Stimulated activated naive CD8-positive, alpha-beta T cell treated with anti-CD3 and anti-CD28 coated beads, Interleukin-15, Interleukin-2, amounts not matched to agents 100 U/mL and 50 U/mL, for 24 hours (primary cell): ENCODE data around the gene OR52N5.
A peak's percentile ranks its signal among the peaks of the same experiment; 100 is the strongest.

Source experiments
- ATAC-seq: fragments of 150-1000 bp; cut with Tn5 transposase; one replicate; pipeline ENCODE4 v1.10.0; 2021
- DNase-seq: peaks from one replicate; pipeline ENCODE4 v3.0.0; 2021

OR52N5 gene

DNA sequence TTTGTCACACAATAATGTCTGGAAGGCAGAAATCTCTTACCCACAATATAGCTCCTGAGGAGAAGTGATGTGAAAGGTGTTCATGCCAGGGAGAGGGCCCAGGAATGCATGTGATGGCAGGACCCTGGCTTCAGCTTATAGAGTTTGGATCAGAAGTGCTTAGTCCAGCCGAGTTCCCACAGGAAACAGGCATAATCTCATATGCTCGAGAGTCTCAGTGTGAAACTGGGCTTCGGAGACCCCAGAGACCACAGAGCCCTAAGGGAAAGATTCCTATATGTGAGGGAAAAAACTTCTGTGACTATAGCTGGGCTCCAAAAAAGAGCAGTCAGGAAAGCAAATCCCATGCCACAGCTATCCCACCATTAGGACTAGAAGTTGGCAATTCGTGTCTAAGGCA is at the start of gene OR52N5:
TSS of gene OR52N5 (minus strand) at position 101 of the 400 bp plus-strand sequence. CDS start 4,721 bp downstream, outside the sequence.
- DNase-seq, result no peak
- no peak for ATAC-seq

DNA sequence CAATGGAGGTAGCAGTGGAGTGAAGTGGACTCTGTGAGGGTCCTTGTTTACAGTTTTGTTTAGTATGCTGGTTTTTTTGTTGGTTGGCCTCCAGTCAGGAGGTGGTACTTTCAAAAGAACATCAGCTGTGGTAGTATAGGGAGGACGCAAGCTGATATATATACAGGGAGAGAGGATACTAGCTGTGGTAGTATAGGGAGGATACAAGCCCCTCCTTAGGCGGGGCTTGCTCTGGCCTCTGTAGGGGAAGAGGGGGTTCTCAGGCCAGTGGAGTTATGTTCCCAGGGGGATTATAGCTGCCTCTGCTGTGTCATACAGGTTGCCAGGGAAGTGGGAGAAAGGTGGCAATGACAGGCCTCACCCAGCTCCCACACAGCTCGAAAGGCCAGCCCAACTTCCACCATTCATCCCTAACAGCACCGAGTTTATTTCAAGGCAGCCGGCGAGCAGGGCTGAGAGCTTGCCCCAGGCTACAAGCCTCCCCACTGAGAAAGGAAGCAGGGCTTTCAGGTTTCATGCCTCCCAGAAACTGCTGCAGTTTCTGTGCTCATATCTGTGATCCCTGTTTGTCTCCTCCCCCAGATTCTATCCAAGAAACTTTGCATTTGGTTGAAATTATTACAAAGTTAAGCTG is 48.2 kb upstream of the OR52N5 start:
- DNase-seq (no peak), ATAC-seq (no peak)

DNA sequence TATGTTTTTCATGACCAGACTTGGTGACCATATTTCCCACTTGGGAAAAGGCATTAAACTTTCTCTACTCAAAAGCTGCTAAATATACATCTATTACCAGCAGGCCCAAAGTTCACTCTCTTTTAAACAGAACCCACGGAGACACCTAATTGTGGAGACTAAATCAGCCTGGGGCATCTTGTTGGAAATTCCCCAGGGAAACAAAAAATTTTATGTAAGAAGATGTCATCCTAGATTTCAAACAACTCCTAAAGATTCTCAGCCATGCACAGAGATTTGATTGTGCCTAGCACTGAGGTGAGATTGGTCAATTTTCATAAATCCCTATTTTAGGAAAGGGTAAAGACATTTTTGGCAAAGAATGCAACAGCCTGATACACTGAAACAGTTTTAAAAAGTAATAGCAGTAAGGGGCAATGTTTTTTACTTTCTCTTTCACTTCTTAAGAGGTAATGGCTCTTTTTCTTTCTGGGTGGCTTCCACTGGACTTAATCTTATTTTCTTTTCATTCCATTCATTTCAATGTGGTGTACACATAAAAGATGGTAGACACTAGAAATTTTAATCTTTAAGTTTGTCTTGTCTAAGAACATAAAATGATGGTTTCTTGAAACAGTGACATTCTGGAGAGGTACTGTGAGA is 35.2 kb upstream of the OR52N5 start:
- DNase-seq (no peak), ATAC-seq (no peak)

DNA sequence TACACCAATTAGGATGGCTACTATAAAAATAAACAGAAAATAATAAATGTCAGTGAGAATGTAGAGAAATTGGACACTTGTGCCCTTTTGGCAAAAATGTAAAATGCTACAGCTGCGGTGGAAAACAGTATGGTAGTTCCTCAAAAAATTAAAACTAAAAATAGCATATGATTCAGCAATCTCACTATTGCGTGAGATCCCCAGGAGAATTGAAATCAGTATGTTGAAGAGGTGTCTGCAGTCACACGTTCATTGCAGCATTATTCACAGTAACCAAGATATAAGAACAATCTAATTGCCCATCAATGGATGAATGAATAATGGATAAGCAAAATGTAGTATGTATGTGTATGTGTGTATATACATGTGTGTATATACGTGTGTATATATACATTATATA is 32.4 kb upstream of the OR52N5 start:
- DNase-seq, result no peak
- no peak for ATAC-seq

DNA sequence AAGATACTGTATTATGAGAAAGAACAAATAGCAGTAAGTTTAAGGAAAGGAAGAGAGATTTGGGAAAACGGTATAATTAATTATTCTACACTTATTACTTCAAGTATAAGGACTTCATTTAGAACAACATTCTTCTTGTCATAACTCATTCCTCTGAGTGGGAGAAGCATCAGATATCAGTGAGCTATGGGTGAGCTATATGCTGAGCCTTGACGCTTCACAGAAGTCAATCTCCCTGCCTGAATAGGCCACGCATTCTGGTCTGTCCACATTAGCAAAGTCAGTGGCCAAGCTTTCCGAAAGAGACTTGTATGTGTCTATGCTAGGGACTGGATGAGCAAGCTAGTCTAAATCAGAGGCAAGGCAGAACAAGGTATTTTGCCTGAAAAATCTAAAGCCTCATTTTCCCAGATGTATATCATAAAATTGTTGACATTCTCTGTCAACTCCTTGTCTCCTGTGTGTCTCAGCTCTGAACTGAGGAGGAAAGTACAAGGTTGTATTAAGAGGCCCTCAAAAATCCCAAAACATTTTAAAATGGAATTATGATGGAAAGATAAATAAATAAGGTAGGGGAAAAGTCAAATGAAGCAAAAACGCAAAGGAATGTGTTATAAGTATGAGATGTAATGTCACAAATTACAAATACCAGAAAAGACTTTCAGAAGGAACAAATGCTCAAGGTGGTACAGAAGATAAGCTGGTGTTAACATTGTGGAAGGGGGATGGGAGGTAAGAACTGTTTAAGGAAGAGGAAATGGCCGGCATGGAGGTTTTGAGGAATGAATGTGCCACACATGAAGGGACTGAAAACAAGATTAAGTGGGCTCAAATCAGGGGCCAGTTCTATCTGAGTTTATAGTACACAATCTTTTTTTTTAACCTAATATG is 27.0 kb upstream of the OR52N5 start:
- no peak for ATAC-seq

DNA sequence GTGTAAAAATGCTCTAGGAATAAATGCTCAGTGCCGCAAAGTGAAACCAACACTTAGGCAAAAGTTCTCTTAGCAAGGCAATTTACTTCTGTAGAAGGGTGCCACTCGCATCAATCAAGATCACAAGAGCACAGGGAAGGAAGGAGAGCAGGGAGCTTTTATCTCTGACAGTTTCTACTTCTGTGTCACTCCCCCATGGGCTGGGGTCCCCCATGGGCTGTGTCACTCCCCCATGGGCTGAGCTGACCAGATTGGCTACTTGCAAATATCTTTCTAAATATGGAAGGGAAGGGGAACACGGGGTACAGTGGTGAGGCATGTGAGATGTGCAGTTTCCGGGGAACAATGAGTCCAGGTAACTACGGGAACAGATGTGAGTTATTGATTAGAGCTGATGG is 26.0 kb upstream of the OR52N5 start:
- ATAC-seq, result peak; percentile 14
- no peak for DNase-seq

More for the DNA sequence above, 27.0 kb upstream of the OR52N5 start:
- no peak for DNase-seq

DNA sequence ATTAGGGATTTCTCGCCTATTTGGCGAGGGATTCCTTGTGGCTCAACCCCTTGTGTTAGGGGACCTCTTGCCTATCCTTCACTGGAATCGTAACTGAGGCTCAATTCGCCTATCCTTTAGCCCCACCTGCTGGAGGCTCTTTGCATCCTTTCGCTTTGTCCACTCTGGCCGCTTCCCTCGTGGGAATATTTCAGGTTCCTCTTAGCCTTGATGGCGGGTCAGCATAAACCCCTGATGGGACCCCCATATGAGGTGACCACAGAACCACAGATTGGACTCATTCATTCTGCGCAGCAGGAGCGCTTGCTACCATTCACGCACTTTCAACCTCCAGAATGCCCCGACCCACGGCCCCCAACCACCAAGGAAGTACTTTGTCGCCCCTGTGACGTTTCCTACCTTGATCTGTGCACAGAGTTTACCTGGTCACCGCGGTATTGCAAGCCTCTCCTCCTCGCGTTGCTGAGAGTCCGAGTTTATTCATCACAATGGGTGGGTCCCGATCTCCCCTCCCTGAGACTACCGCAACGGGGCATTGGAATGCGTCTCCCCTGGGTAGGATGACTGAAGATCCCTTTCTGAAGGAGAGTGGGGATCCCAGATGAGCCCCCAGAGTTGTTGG is 25.5 kb upstream of the OR52N5 start, which contains the start of gene OR52N2:
TSS of gene OR52N2 (plus strand) at position 425 of the 622 bp plus-strand sequence. CDS start 11,412 bp downstream, outside the sequence.
- DNase-seq (peak; percentile 73), ATAC-seq (peak; percentile 91)

- no peak for ATAC-seq
- DNase-seq, result no peak
These were observed 24.4 kb upstream of the OR52N5 start for GRCh38 chr11:5807580-5807979.

DNA sequence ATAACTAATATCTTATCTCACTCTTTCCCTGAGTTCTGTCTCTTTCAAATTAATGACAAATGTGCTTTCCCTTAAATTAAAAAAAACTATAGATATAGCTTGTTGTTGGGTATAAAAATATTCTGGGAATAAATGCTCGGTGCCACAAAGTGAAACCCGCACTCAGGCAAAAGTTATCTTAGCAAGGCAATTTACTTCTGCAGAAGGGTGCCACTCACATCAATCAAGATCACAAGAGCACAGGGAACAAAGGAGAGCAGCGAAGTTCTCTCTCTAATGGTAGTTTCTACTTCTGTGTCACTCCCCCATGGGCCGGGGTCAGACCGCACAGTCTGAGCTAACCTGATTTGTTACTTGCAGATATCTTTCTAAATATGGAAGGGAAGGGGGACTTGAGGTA is 20.8 kb upstream of the OR52N5 start:
- ATAC-seq, result no peak
- no peak for DNase-seq

- ATAC-seq (no peak), DNase-seq (no peak)
These were observed 13.4 kb upstream of the OR52N5 start for GRCh38 chr11:5796541-5796940.

GRCh38 chr11:5791165-5791564 is 8.0 kb upstream of the OR52N5 start, which contains the start of gene OR52N1:
Gene OR52N1, minus strand, starts transcription at chr11:5791265. Its CDS starts 2,449 bp downstream, at chr11:5788816.
- ATAC-seq, result no peak

DNA sequence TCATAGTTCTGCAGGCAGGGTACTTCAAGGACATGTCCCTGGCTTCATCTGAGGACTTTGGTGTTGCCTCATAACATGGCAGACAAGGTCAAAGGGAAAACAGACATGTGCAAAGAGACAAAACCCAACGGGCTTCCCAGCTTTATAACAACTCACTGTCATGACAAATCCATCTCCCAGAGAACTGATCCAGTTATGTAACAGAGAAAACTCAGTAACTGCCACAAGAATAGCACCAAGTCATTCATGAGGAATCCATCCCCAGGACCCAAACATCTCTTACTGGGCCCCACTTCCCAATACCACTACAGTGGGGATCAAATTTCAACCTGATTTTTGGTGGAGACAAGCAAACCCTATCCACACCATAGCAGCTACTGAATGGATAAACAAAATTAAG is 16.1 kb downstream of the OR52N5 start:
- DNase-seq, result no peak

More at GRCh38 chr11:5791165-5791564, 8.0 kb upstream of the OR52N5 start, which contains the start of gene OR52N1:
- DNase-seq, result no peak

DNA sequence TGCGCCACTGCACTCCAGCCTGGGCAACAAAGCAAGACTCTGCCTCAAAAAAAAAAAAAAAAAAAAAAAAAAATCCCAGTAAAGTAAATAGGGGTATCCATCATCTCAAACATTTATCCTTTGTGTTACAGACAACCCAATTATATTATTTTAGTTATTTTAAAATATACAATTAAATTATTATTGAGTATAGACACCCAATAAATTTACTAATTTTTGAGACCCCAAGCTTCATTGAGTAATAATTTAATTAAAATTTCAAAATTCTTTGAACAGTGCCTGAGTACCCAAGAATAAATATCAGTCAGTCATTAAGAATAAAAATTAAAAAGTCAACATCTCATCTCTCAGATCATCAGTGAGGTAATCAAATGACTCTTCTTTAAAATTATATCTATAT is 29.2 kb downstream of the OR52N5 start, which contains the start of gene OR52N4:
TSS of gene OR52N4 (plus strand) at position 301 of the 400 bp plus-strand sequence. CDS start 498 bp downstream, outside the sequence.
- DNase-seq, result no peak
- no peak for ATAC-seq

More for the DNA sequence above, 16.1 kb downstream of the OR52N5 start:
- ATAC-seq, result no peak

GRCh38 chr11:5749836-5750235 is 33.3 kb downstream of the OR52N5 start:
- DNase-seq (no peak), ATAC-seq (no peak)

DNA sequence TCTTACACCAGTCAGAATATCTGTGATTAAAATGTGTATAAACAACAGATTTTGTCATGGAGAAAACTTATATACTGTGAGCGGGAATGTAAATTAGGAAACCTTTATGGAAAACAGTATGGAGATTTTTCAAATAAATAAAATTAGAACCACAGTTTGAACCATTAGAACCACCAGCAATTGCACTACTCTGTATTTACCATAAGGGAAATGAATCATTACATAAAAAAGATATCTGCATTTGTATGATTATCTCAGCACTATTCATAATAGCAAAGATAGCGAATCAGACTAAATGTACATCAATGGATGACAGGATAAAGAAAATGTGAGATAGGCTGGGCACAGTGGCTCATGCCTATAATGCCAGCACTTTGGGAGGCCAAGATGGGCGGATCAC is 36.5 kb downstream of the OR52N5 start:
- DNase-seq (no peak), ATAC-seq (no peak)

DNA sequence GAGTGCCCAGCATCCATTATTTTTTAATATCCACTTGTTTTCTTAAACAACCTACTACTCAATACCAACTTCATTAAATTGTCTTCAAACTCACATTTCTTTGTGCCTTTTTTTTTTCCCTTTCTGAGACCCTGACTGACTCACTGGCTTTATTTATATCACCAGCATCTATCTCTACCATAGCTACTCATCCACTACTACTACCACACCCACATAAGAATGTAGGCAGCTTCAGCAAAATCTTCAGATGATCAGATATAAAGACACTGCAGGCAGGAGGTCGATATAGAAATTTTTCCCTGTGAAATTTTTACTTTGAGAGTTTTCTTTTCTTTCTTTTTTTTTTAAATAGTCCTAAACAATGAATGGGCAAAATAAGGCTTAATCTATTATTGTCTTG is 44.7 kb downstream of the OR52N5 start:
- no peak for DNase-seq
- no peak for ATAC-seq

DNA sequence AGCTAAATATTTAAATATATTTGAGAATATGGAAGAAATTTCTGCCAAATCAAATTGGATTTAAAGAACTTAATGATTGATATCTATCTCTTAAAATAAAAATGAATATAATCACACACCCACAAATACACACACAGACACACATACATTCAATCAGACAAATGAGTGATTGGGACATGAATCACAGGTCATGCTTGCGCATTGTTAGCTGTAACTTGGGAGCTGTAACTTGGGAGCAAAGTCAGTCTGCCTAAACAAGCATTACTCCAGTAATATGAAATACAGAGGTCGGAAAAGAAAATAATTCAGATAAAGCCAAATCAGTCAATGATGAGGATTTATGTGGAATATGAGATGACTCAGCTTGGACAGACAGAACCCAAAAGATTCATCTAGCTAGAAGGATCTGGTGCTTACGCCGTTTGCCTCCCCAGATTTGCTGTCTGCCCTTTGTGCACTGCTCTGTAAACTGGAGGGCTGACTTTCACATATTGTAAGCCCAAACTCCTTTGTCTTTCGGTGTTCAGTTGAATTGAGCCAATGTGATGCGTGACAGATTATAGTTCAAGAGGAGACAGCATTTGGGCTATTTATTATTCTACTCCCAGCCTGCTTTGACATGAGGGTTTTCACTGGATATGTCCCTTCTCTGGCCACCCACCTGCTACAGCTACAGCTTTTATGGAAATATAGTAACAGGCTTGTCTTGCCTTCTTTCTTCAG is 45.3 kb downstream of the OR52N5 start:
- DNase-seq, result no peak
- ATAC-seq, result no peak

DNA sequence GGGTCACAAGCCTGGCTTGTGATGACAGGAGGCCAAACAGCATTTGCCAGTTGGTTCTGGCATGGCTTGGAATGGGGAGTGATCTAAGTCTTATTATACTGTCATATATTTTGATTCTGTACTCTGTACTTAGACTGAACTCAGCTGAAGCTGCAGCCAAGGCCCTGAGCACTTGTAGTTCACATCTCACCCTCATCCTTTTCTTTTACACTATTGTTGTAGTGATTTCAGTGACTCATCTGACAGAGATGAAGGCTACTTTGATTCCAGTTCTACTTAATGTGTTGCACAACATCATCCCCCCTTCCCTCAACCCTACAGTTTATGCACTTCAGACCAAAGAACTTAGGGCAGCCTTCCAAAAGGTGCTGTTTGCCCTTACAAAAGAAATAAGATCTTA is 46.1 kb downstream of the OR52N5 start:
- no peak for ATAC-seq

GRCh38 chr11:5736396-5736795 is 46.8 kb downstream of the OR52N5 start, which contains the start of gene OR56B1:
Gene OR56B1, plus strand, starts transcription at chr11:5736448. Its CDS starts 69 bp downstream, at chr11:5736517.
- no peak for DNase-seq
- no peak for ATAC-seq

More for the DNA sequence above, 46.1 kb downstream of the OR52N5 start:
- no peak for DNase-seq

GRCh38 chr11:5727691-5728090 is 55.5 kb downstream of the OR52N5 start:
- no peak for ATAC-seq
- DNase-seq, result no peak

GRCh38 chr11:5726351-5726750 is 56.8 kb downstream of the OR52N5 start:
- ATAC-seq, result no peak
- no peak for DNase-seq
